ENCODE results near the gene FAM107B. TPM values are rescaled to one million over a fixed set of nuclear protein-coding genes. Genes with fewer than 3 reads are reported as not detected.

FAM107B gene
- total and polyA plus RNA-seq, 2 experiments from 2014 or later = 11.0 to 17.6 TPM

- Histone ChIP-seq H2AFZ (no peak overlapping the region), H3K79me2 (replicated peaks; ENCODE audit: insufficient read depth) (peaks cover 73% of the 10 kb centered on the region), H3K27me3 (ENCODE audit: insufficient read depth) (no peaks in the 10 kb centered on the region), H3K4me3 (no peak overlapping the region), H3K4me2 (no peak overlapping the region), H3K27ac (ENCODE audit: low read depth) (no peak overlapping the region), H4K20me1 (replicated peaks; ENCODE audit: insufficient read depth) (no peaks in the 10 kb centered on the region; the same call in none of the 2 replicates), H3F3A (replicated peaks; ENCODE audit: low read depth) (no peaks in the 10 kb centered on the region), H3K4me1 (ENCODE audit: insufficient read depth) (no peaks in the 10 kb centered on the region; the same call in 1 of the 2 replicates), H3K9me2 (ENCODE audit: insufficient read depth) (no peaks in the 10 kb centered on the region), H3K36me3 (ENCODE audit: insufficient read depth) (no peaks in the 10 kb centered on the region)
- Mint-ChIP-seq H3K4me1 (peaks cover 7% of the 10 kb centered on the region), H3K27me3 (ENCODE audit: insufficient read depth, low read depth, poor library complexity) (peaks cover 2% of the 10 kb centered on the region), H3K9me3 (no peaks in the 10 kb centered on the region), H3K4me3 (no peak overlapping the region), H3K36me3 (ENCODE audit: low read depth) (peaks cover 21% of the 10 kb centered on the region), H3K27ac (no peak overlapping the region)
- TF ChIP-seq NANOG (IDR thresholded peaks at IDR 0.05; ENCODE audit: borderline replicate concordance) (no peak), POLR2AphosphoS5 (IDR thresholded peaks at IDR 0.05; ENCODE audit: low read depth) (no peak), ZNF331 (CRISPR knock-in tag; IDR thresholded peaks at IDR 0.05; ENCODE audit: low read depth) (no peak), EZH2 (IDR thresholded peaks at IDR 0.05; ENCODE audit: low read depth, unreplicated experiment) (no peak), ZNF462 (CRISPR knock-in tag; IDR thresholded peaks at IDR 0.05) (no peak), STAT1 (IDR thresholded peaks at IDR 0.05; ENCODE audit: unreplicated experiment) (no peak), REST (IDR thresholded peaks at IDR 0.05; ENCODE audit: unreplicated experiment) (no peak), EZH2phosphoT487 (IDR thresholded peaks at IDR 0.05; ENCODE audit: unreplicated experiment) (no peak), ZNF114 (CRISPR knock-in tag; IDR thresholded peaks at IDR 0.05) (no peak), CTCF (conservative IDR thresholded peaks at IDR 0.05; ENCODE audit: low read depth in 2 of 2) (no peak), CREB1 (CRISPR knock-in tag; IDR thresholded peaks at IDR 0.05; ENCODE audit: low read depth) (no peak), JUNB (IDR thresholded peaks at IDR 0.05; ENCODE audit: unreplicated experiment) (no peak)
- TF ChIP-seq, protein P1, sequence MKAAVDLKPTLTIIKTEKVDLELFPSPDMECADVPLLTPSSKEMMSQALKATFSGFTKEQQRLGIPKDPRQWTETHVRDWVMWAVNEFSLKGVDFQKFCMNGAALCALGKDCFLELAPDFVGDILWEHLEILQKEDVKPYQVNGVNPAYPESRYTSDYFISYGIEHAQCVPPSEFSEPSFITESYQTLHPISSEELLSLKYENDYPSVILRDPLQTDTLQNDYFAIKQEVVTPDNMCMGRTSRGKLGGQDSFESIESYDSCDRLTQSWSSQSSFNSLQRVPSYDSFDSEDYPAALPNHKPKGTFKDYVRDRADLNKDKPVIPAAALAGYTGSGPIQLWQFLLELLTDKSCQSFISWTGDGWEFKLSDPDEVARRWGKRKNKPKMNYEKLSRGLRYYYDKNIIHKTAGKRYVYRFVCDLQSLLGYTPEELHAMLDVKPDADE (IDR thresholded peaks at IDR 0.05) = no peak
- ATAC-seq (no peak), DNase-seq (ENCODE audit: low spot score) (no peak)
These were observed 179.7 kb downstream of the FAM107B start for GRCh38 chr10:14594878-14595525.

All from GM23338 (cell line).